NCI-H187 treated with DMSO at 0.1 percent for 48 hours (cell line): ENCODE results near the gene TCHHL1.

Experiments
- DNase-seq: peaks from one replicate; lab custom pipeline; 2025; lab: John Stamatoyannopoulos, UW

TCHHL1 gene

DNA sequence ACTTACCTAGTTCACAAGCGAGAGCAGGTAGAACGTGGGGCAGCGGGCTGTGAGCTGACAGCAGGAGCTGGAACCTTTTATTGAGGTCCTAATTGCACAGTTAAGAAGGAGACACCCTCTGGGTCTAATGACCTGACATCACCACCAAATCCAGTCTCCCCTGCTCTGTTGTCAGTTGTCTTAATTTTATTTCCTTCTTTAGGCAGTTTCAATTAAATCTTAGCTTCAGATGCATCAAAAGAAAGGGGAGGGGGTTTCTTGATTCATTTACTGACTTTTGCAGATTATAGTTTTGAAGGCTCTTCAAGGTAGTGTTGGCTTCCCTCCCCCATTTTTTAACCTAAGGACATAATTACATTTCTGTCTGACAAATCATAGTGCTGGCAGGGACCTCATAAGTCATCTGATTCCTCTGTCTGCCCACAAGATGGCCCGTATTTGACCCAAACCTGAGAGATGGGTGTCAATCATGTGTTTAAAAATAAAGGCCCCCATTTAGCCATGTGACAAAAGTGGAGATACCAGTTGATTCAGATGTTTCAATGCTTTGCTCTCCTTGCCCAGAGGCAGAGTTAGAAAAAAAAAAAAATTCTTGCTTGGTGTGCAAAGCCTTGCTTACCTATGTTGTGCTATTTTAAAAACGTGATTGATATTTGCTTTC, at the start of gene TCHHL1:
Gene TCHHL1, minus strand, starts transcription at position 51 of the 661 bp plus-strand sequence. CDS start 921 bp downstream, outside the sequence.
- no peak for DNase-seq

DNA sequence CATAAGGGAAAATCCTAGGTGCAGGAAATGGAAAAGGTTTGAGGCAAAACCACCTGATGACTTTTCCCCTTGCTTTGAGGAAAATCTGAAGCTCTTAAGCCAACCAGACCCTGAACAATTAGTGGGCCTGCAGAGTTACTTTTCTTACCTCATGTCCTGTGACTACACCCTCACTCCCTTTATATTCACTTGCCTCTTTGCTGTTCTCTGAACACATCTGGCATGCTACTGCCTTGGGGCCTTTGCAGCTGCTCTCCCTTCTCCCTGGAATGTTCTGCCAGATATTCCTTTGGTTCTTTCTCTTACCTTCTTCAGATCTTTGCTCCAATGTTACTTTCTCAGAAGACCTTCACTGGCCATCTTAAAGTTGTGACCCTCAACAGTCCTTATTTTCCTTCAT, 48.4 kb upstream of the TCHHL1 start:
- DNase-seq: no peak

GRCh38 chr1:152130186-152130585, 41.3 kb upstream of the TCHHL1 start:
- no peak for DNase-seq

GRCh38 chr1:152127673-152128072, 38.8 kb upstream of the TCHHL1 start:
- DNase-seq: no peak

- no peak for DNase-seq
Measured at GRCh38 chr1:152125834-152126443, 37.1 kb upstream of the TCHHL1 start.

DNA sequence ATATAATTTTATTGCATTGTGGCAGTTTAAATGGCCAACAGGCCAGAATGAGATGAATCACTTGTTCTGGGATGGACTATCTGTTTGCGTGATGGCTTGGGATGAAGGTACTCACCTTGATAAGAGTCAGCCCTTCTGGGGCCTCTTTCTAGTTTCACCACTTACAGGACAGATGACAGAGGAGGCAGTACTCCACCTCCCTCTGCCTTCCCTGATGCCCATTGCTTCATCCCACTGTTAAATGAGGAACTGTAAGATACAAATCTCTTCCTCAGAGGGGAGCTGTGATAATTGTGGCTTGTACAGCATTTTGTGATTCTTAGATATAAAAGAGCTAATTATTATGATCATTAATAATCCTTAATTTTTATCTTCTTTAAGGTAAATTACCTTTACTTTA, 30.1 kb upstream of the TCHHL1 start:
- DNase-seq: no peak

DNA sequence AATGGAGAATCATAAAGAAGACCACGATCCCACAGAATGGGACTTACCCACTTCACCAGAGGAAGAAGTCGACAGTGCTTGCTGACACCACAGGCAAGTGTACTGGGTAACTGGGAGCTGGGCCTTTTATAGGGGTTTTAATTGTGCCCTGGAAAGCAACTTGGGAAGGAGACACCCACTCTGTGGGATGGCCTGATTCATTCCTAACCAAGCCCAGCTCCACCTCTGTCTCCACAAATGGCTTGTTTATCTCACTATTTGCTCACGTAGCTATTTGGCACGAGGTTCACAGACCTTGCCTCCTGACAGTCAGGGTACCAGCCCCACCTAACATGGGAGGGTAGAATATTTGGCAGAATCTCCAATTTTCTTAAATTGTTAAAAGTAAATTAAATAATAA, 26.5 kb upstream of the TCHHL1 start, which contains the start of gene TCHH:
Gene TCHH, minus strand, starts transcription at position 101 of the 400 bp plus-strand sequence. CDS start 1,364 bp downstream, outside the sequence.
- DNase-seq: no peak

DNA sequence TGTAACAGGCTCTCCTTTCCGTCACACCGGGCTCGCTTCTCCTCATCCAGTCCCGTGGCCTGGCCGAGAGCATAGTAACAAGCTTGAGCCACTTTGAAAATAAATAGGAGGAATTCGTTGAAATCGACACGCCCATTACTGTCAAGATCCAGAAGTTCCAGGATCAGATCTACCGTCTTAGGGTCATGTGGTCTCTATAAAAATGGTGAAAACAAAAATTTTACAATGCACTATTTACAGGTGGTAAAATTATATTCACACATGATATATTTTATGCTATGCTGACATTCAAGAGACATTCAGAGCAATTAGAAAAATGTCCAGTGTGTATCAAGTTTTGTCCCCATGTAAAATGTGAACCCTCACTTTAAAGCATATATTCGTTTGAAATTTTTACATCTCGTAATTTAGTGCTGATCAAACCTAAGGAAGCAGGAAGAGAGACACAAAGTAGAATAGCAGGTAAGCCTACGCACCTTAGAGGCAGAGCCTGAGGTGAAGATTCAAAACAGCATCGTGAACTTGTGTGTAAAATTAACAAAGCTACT, 24.1 kb upstream of the TCHHL1 start:
- no peak for DNase-seq

GRCh38 chr1:152112101-152112884, 23.4 kb upstream of the TCHHL1 start:
- no peak for DNase-seq

- no peak for DNase-seq
Measured at GRCh38 chr1:152111515-152111968, 22.7 kb upstream of the TCHHL1 start.

- DNase-seq: no peak
Measured at GRCh38 chr1:152110860-152111514, 22.1 kb upstream of the TCHHL1 start.

- DNase-seq: peak; percentile 26
Measured at GRCh38 chr1:152110365-152110859, 21.5 kb upstream of the TCHHL1 start.

DNA sequence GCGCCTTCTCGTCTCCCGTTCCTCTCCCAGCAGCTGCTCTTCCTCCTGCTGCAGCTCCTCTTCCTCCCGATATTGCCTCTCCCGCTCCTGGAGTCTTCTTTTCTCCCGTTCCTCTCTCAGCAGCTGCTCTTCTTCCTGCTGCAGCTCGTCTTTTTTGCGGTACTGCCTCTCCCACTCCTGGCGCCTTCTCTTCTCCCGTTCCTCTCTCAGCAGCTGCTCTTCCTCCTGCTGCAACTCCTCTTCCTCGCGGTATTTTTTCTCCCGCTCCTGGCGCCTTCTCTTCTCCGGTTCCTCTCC, 21.1 kb upstream of the TCHHL1 start:
- DNase-seq: no peak

- DNase-seq: no peak
Measured at GRCh38 chr1:152109231-152109997, 20.6 kb upstream of the TCHHL1 start.

DNA sequence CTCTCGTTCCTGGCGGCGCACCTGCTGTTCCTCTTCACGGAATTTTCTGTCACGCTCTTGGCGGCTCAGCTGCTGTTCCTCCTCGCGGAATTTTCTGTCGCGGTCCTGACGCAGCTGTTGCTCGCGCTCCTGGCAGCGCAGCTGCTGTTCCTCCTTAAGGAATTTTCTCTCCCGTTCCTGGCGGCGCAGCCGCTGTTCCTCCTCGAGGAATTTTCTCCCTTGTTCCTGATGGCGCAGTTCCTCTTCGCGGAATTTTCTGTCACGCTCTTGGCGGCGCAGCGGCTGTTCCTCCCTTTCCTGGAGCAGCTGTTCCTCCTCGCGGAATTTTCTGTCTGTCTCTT, 20.0 kb upstream of the TCHHL1 start:
- DNase-seq: no peak

- no peak for DNase-seq
Measured at GRCh38 chr1:152107984-152108881, 19.4 kb upstream of the TCHHL1 start.

DNA sequence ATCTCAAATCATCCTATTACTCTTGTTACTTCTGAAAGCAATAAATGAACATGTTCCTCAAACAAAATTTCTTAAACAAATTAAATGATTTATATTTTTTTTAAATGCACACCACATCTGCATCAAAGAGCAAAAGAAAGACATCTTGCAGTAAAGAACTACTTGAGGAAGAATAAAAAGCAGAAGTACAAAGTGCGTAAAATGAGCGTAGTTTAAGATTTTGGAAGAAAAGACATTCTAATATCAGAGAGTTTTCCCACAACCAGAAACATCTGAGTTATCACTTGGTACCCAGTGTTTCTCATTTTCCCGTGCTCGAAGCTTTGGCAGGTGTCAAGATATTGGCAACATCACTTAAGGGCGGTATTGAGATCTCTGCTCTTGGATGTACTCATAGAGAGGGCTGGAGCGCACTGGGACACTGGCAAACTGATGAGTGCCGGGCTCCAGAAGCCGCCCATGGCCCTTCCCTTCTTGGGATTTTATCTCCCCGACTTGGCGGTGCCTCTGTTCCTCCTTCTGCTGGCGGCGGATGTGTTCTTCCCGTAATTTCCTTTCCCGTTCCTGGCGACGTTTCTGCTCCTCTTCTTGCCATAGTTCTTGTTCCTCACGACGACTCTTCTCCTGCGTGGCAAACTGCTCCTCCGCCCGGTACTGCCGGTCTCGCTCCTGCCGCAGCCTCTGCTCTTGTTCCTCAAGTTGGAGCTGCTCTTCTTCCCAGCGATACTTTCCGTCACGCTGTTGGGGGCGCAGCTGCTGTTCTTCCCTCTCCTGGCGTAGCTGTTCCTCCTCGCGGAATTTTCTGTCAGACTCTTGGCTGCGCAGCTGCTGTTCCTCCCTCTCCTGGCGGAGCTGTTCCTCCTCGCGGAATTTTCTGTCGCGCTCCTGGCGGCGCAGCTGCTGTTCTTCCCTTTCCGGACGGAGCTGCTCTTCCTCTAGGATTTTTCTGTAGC, 18.4 kb upstream of the TCHHL1 start:
- no peak for DNase-seq

DNA sequence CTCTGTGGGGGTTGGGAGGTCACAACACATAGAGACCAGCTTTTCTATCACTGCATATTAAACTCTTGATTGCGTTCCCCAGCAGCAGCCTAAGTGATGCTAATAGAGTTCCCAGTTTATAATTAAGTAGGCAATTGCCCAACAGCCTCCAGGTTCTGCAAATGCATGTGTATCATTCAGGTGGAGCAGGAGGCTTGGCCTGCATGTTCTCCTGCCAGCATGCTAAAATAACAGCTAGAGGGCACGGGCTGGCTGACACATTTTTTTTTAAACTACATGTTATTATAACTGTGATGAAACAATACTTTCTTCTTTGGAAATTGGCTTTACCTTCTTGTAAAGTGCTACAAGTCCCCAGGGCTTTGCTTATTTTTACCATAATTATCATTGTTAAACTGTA, 16.0 kb upstream of the TCHHL1 start:
- DNase-seq: no peak

- no peak for DNase-seq
Measured at GRCh38 chr1:152096931-152097330, 8.1 kb upstream of the TCHHL1 start.
